GM10847 (cell line): ENCODE data around the gene USO1.

Source experiments
- POLR2A ChIP-seq: IDR thresholded peaks from 2 replicates; pipeline ENCODE4 v1.6.1; 2011; ENCODE audit not compliant: insufficient read length; ENCODE audit errors: extremely low read depth

USO1 gene

DNA sequence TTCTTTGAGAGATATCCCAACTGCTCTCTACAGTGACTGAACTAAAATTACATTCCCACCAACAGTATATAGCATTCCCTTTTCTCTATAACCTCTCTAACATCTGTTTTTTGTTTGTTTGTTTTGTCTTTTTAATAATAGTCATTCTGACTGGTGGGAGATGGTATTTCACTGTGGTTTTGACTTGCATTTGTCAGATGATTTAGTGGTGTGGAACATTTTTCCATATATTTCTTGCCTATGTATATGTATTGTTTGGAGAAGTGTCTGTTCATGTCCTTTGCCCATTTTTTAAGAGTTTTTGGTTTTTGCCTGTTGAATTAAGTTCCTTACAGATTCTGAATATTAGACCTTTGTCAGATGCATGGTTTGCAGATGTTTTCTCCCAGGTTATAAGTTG is 9.0 kb downstream of the USO1 start:
- no peak for TF ChIP-seq POLR2A

GRCh38 chr4:75735525-75735924 is 11.1 kb downstream of the USO1 start:
- TF ChIP-seq POLR2A = no peak

- TF ChIP-seq POLR2A = no peak
These were observed 12.5 kb downstream of the USO1 start for GRCh38 chr4:75736862-75737261.

- TF ChIP-seq POLR2A = no peak
These were observed 13.0 kb downstream of the USO1 start for GRCh38 chr4:75737398-75737797.

DNA sequence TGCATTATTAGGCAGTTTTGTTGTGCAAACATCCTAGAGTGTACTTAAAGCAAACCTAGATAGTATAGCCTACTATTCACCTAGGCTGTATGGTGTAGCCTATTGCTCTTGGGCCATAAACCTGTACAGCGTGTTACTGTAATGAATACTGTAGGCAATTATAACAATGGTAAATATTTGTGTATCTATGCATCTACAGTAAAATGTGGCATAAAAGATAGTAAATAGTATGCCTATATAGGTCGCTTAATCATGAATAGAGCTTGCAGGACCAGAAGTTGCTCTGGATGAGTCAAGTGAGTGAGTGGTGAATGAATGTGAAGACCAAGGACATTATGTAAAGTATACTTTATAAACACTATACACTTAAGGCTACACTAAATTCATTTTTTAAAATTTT is 16.6 kb downstream of the USO1 start:
- no peak for TF ChIP-seq POLR2A

GRCh38 chr4:75742451-75742850 is 18.1 kb downstream of the USO1 start:
- TF ChIP-seq POLR2A = no peak

GRCh38 chr4:75745161-75745560 is 20.8 kb downstream of the USO1 start:
- TF ChIP-seq POLR2A = no peak

- no peak for TF ChIP-seq POLR2A
These were observed 21.4 kb downstream of the USO1 start for GRCh38 chr4:75745721-75746199.

GRCh38 chr4:75752637-75753036 is 28.3 kb downstream of the USO1 start:
- no peak for TF ChIP-seq POLR2A

GRCh38 chr4:75769036-75769435 is 44.7 kb downstream of the USO1 start:
- TF ChIP-seq POLR2A = no peak

DNA sequence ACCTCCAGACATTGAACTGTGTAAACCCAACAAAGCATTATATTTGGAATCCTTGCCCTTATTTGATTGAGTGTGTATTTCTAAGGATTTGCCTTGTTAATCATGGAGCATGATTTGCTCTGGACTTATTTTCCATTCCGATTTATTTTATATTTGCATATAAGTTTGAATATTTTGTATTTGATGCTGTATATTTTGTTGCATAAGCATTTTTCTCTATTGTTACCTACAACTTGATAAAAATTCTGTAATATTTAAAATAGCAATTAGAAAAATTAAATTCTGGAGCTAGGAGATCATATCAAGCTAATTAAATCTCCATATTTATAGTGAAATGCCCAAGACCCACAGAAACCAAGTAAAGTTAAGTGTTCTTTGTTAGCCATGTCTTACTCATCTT is 47.2 kb downstream of the USO1 start:
- TF ChIP-seq POLR2A = no peak

DNA sequence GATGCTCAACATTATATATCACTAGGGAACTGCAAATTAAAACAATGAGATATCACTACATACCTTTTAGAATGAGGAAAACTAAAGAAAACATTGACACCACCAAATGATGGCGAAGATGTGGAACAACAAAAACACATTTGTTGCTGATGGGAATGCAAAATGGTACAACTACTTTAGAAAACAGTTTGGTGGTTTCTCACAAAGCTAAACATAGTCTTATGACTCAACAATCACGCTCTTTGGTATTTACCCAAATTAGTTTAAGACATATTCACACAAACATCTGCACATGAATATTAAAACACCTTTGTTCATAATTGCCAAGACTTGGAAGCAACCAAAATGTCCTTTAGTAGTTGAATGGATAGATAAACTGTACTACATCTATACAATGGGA is 53.2 kb downstream of the USO1 start:
- TF ChIP-seq POLR2A = no peak

DNA sequence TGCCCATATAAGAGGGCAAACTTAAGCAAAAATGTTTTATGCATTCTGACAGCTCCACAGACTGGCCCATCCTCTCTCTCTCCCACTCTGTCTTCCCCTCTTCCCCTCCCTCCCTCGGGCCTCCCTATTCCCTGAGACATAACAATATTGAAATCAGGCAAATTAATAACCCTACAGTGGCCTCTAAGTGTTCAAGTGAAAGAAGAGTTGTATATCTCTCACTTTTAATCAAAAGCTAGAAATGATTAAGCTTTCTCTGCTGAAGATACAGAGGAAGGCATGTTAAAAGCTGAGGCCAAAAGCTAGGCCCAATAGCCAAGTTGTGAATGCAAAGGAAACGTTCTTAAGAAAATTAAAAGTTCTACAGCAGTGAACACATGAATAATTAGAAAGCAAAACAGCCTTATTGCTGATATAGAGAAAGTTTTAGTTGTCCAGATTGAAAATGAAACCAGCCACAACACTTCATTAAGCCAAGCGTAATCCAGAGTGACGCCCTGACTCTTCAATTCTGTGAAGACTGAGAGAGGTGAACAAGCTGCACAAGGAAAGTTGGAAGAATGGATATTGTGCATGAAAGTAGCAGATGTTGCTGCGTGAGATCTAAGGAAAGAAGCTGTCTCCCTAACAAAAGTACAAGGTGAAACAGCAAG is 54.9 kb downstream of the USO1 start:
- TF ChIP-seq POLR2A = no peak

- no peak for TF ChIP-seq POLR2A
These were observed 56.9 kb downstream of the USO1 start for GRCh38 chr4:75781305-75781704.

DNA sequence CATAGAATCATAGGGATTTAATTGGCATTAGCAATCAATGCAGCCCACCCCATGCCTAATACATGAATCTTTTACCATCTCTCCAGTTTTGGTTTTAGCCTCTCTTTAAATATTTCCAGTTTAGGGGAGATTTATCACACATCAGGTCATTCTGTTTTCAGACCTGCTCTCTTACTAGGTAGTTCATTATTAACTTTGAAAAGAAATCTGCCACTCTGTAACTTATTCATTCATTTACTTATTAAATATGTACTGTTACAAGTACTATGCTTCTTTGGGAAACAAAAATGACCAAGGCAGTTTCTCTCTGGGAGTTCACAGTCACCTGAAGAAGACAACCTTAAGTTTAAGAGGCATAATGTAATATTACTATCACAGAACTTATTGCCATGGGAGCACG is 62.1 kb downstream of the USO1 start:
- no peak for TF ChIP-seq POLR2A

DNA sequence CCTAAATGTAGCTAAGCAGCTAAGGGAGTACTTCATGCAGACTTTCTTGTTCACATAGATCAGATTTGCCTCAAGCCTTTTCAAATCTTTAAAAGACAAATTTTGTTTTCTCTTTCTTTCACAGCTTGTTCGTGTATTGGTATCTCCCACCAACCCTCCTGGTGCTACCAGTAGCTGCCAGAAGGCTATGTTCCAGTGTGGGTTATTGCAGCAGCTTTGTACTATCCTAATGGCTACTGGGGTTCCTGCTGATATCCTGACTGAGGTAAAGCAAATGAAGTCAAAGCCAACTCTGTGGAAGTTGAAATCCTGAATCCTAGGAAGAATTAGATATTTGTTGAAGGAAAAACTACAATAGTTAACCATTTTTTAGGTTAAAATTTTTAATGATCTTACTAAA is 62.6 kb downstream of the USO1 start:
- TF ChIP-seq POLR2A = no peak

GRCh38 chr4:75790024-75790423 is 65.6 kb downstream of the USO1 start:
- TF ChIP-seq POLR2A = no peak
